ENCODE measurements around the gene TMPO. TPM values are rescaled to one million over a fixed set of nuclear protein-coding genes. Genes with fewer than 3 reads are reported as not detected.
A peak's percentile ranks its signal among the peaks of the same experiment; 100 is the strongest.
"Not testable (repeated sequence)": the region's sequence is repeated elsewhere in the genome, so short reads cannot be mapped to it uniquely, and the experiment has no call there.

TMPO gene
- total and polyA plus RNA-seq, 4 experiments from 2014 or later, result 21.7 to 160 (median 98.0) TPM

- Mint-ChIP-seq H3K4me1 (peaks cover 17 to 30% (median 24%) of the 10 kb centered on the region in 4 donors), H3K36me3 (peaks cover 0 to 6% of the 10 kb centered on the region in 2 donors), H3K27me3 (peaks cover 2 to 3% of the 10 kb centered on the region in 2 donors), H3K9me3 (peaks cover 0 to 8% (median under 1%) of the 10 kb centered on the region in 8 donors), H3K4me3 (no peak overlapping the region), H3K27ac (peak overlapping the region in 1 of 7 donors; percentile 12)
- POLR2A ChIA-PET (ENCODE audit: partially characterized antibody), result interaction anchor here (0.8 kb wide), 1 partner anchor 17 kb away, joined by 3 read pairs; no protein-coding TSS in a partner anchor
- DNase-seq, result no peak
- Histone ChIP-seq H3K4me1 (ENCODE audit: insufficient read depth, low read length) (peaks cover 30% of the 10 kb centered on the region), H3K4me3 (ENCODE audit: low read length in 2 of 2) (no peak overlapping the region), H3K27ac (ENCODE audit: low read depth, low read length) (no peak overlapping the region), H3K9me3 (ENCODE audit: control insufficient read depth in 1 of 2, low read length in 2 of 2) (no peaks in the 10 kb centered on the region), H3K27me3 (ENCODE audit: insufficient read depth, low read length) (no peaks in the 10 kb centered on the region), H3K36me3 (ENCODE audit: insufficient read depth, low read length) (no peaks in the 10 kb centered on the region)
- intact Hi-C loops (cut with micrococcal nuclease), result no loop called here
- CTCF ChIA-PET (ENCODE audit: partially characterized antibody), result interaction anchor here (18.0 kb wide), 1 partner anchor 18 kb away, joined by 326 read pairs; no protein-coding TSS in a partner anchor
Observed at GRCh38 chr12:98509063-98509462, 6.3 kb upstream of the TMPO start.

- H3K27me3 Mint-ChIP-seq; H3K9me3 Mint-ChIP-seq; H3K27ac Mint-ChIP-seq; H3K9me3 ChIP-seq (ENCODE audit: control insufficient read depth in 1 of 2, low read length in 2 of 2); H3K27ac ChIP-seq (ENCODE audit: low read depth, low read length); intact Hi-C loops (cut with micrococcal nuclease); H3K27me3 ChIP-seq (ENCODE audit: insufficient read depth, low read length); H3K4me3 ChIP-seq (ENCODE audit: low read length in 2 of 2); H3K36me3 ChIP-seq (ENCODE audit: insufficient read depth, low read length); DNase-seq; H3K4me3 Mint-ChIP-seq: not testable (repeated sequence)
- H3K4me1 Mint-ChIP-seq, result peaks cover 14 to 38% (median 18%) of the 10 kb centered on the region in 4 donors
- ChIA-PET POLR2A (ENCODE audit: partially characterized antibody) (interaction anchor here (0.7 to 0.9 kb wide), 2 partner anchors 21 to 126 kb away, joined by 3 to 4 read pairs; no protein-coding TSS in a partner anchor), CTCF (ENCODE audit: partially characterized antibody) (interaction anchor here (18.0 kb wide), 1 partner anchor 21 kb away, joined by 326 read pairs; no protein-coding TSS in a partner anchor)
- H3K36me3 Mint-ChIP-seq, result peaks cover 3 to 13% of the 10 kb centered on the region in 2 donors
- peaks cover 22% of the 10 kb centered on the region for H3K4me1 ChIP-seq (ENCODE audit: insufficient read depth, low read length)
Observed at GRCh38 chr12:98511806-98512205, 3.6 kb upstream of the TMPO start.

DNA sequence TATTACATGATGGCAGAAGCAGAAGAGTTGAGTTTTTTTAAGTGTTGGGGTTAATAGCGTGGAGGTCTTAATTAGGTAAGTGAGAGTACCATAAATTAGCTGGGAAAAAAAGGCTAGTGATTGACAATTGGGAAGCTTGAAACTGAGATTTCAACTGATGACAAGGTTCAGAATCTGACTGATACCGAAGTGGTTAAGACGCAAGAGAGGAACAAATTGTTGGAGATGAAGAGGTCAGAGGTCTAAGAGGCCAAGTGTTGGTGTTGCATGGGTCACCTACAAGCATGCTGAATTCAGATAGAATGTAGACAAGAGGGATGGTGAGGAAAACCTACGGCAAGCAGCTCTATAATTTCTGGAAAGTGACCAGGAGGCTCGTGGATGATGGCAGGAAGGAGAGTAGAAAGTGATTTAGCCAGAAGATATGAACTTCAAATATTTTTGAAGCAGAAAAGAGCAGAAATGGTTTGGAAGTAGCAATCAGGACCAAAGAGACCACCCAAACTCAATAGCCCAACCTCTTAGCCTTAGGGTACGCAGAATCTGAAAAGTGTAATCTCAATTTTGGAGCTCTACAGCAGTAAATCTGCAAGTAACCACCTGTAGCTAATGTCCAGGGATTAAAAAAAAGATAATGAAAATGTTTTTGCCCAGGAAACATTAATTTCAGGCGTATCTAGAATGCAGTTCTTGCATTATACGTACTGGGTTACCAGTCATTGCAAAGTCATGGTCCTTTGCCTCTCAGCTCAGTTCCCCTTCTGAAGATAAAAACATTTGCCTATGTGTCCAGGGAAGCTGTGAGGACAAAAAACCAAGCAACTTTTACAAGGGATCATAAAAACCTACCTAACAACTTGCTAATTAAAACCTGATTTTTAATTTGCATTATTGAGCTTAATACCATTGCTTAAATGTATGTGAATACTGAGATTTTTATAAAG is 1.7 kb upstream of the TMPO start:
- DNase-seq, result no peak
- Mint-ChIP-seq H3K36me3 (peaks cover 3 to 18% of the 10 kb centered on the region in 2 donors), H3K4me1 (peaks cover 18 to 55% (median 29%) of the 10 kb centered on the region in 4 donors), H3K4me3 (peak overlapping the region in 7 of 8 donors; percentile 77 to 99 (median 98)), H3K27me3 (peaks cover 0 to 3% of the 10 kb centered on the region in 2 donors), H3K27ac (peak overlapping the region; percentile 84 to 100 (median 99)), H3K9me3 (no peaks in the 10 kb centered on the region)
- intact Hi-C loops (cut with micrococcal nuclease), result loop anchor here (2.0 kb wide), 1 partner anchor 131 kb away; the partner anchor contains the start of genes APAF1 and IKBIP
- H3K27ac ChIP-seq (ENCODE audit: low read depth, low read length), result peak overlapping the region; percentile 94
- CTCF ChIA-PET (ENCODE audit: partially characterized antibody), result interaction anchor here (1.1 to 18.0 kb wide), 7 partner anchors 8 to 116 kb away, joined by 3 to 326 read pairs (median 6); no protein-coding TSS in a partner anchor
- H3K4me1 ChIP-seq (ENCODE audit: insufficient read depth, low read length), result peaks cover 40% of the 10 kb centered on the region
- H3K9me3 ChIP-seq (ENCODE audit: control insufficient read depth in 1 of 2, low read length in 2 of 2), result no peaks in the 10 kb centered on the region
- no peaks in the 10 kb centered on the region for H3K27me3 ChIP-seq (ENCODE audit: insufficient read depth, low read length)
- H3K36me3 ChIP-seq (ENCODE audit: insufficient read depth, low read length), result no peaks in the 10 kb centered on the region
- POLR2A ChIA-PET (ENCODE audit: partially characterized antibody), result interaction anchor here (0.7 to 7.8 kb wide), 6 partner anchors 9 to 1607 kb away, joined by 3 to 175 read pairs (median 12); partner anchors contain the start of gene SLC25A3
- H3K4me3 ChIP-seq (ENCODE audit: low read length in 2 of 2), result peak overlapping the region; percentile 70 to 98

DNA sequence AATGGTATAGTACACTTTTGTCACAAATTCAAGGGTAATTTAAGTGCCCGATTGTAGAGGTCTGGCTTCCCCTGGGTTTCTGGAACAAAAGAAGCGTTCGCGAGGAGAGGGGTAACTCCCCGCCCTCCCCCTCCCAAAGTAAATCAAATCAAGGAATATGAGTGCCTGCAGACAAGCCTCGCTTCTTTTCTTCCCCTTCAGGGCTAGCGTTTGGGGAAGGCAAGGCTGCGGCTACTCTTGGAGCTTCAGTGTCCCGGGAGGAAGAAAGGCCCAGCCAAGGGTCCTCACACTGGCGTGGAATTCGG is 456 bp upstream of the TMPO start:
- H3K4me1 Mint-ChIP-seq, result peaks cover 21 to 67% (median 38%) of the 10 kb centered on the region in 4 donors
- H3K36me3 Mint-ChIP-seq, result peaks cover 3 to 24% of the 10 kb centered on the region in 2 donors
- peak overlapping the region; percentile 95 to 99 (median 98) for H3K4me3 Mint-ChIP-seq
- Histone ChIP-seq H3K4me1 (ENCODE audit: insufficient read depth, low read length) (peaks cover 50% of the 10 kb centered on the region), H3K27ac (ENCODE audit: low read depth, low read length) (peak overlapping the region; percentile 94), H3K4me3 (ENCODE audit: low read length in 2 of 2) (peak overlapping the region; percentile 70 to 98), H3K27me3 (ENCODE audit: insufficient read depth, low read length) (no peaks in the 10 kb centered on the region), H3K36me3 (ENCODE audit: insufficient read depth, low read length) (no peaks in the 10 kb centered on the region), H3K9me3 (ENCODE audit: control insufficient read depth in 1 of 2, low read length in 2 of 2) (no peaks in the 10 kb centered on the region)
- H3K27ac Mint-ChIP-seq, result peak overlapping the region; percentile 97 to 100 (median 99)
- peaks cover 0 to 3% of the 10 kb centered on the region in 2 donors for H3K27me3 Mint-ChIP-seq
- ChIA-PET POLR2A (ENCODE audit: partially characterized antibody) (interaction anchor here (0.7 to 7.8 kb wide), 10 partner anchors 10 to 136 kb away, joined by 3 to 175 read pairs (median 8); partner anchors contain the start of genes APAF1, IKBIP and SLC25A3), CTCF (ENCODE audit: partially characterized antibody) (interaction anchor here (0.9 to 18.0 kb wide), 10 partner anchors 10 to 91 kb away, joined by 3 to 326 read pairs (median 4); partner anchors contain the start of gene SLC25A3)
- no peak for DNase-seq
- no peaks in the 10 kb centered on the region for H3K9me3 Mint-ChIP-seq
- intact Hi-C loops (cut with micrococcal nuclease), result loop anchor here (1.0 to 5.0 kb wide), 5 partner anchors 12 to 1752 kb away; partner anchors contain the start of genes APAF1, DEPDC4, IKBIP and NEDD1

GRCh38 chr12:98516111-98516873 is 902 bp downstream of the TMPO start:
- intact Hi-C loops (cut with micrococcal nuclease), result loop anchor here (1.0 to 5.0 kb wide), 6 partner anchors 17 to 1751 kb away; partner anchors contain the start of genes DEPDC4, NEDD1, SCYL2 and SLC25A3
- Histone ChIP-seq H3K9me3 (ENCODE audit: control insufficient read depth in 1 of 2, low read length in 2 of 2) (no peaks in the 10 kb centered on the region), H3K4me3 (ENCODE audit: low read length in 2 of 2) (peak overlapping the region; percentile 78 to 98), H3K36me3 (ENCODE audit: insufficient read depth, low read length) (no peaks in the 10 kb centered on the region), H3K27me3 (ENCODE audit: insufficient read depth, low read length) (no peaks in the 10 kb centered on the region), H3K27ac (ENCODE audit: low read depth, low read length) (peak overlapping the region; percentile 94), H3K4me1 (ENCODE audit: insufficient read depth, low read length) (peaks cover 64% of the 10 kb centered on the region)
- DNase-seq, result peak; percentile 83 to 93 (median 88)
- peaks cover 3 to 24% of the 10 kb centered on the region in 2 donors for H3K36me3 Mint-ChIP-seq
- H3K27me3 Mint-ChIP-seq, result peaks cover 0 to 3% of the 10 kb centered on the region in 2 donors
- ChIA-PET POLR2A (ENCODE audit: partially characterized antibody) (interaction anchor here (0.7 to 7.8 kb wide), 14 partner anchors 12 to 135 kb away, joined by 3 to 175 read pairs (median 5); partner anchors contain the start of genes APAF1, IKBIP and SLC25A3), CTCF (ENCODE audit: partially characterized antibody) (interaction anchor here (0.7 to 18.0 kb wide), 17 partner anchors 10 to 117 kb away, joined by 3 to 326 read pairs (median 3); partner anchors contain the start of gene SLC25A3)
- H3K9me3 Mint-ChIP-seq, result peaks cover 0 to 1% (median 0%) of the 10 kb centered on the region in 8 donors
- peak overlapping the region; percentile 97 to 100 (median 99) for H3K27ac Mint-ChIP-seq
- H3K4me1 Mint-ChIP-seq, result peaks cover 26 to 78% (median 47%) of the 10 kb centered on the region in 4 donors
- peak overlapping the region; percentile 96 to 100 (median 100) for H3K4me3 Mint-ChIP-seq

DNA sequence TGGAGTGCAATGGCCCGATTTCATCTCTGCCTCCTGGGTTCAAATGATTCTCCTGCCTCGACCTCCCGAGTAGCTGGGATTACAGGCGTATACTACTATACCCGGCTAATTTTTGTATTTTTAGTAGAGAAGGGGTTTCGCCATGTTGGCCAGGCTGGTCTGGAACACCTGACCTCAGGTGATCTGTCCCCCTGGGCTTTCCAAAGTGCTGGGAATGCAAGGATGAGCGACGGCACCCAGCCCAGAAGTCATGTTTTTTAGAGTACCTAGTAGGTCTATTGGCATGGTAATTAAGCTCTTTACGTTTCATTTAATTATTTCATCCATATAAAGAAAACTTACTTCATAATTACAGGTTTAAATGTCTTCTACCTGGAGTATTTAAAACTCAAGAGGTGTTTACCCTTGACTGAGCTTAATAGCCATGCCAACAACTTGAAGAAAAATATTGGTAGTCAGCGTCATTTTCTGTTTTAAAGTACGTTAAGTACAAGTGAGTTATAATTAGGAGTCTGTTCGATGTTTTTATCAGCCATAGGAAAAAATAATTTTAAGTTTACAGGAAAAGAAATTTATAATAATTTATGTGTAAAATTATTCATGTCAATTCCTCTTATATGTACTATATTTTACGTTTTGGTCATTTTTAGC is 4.0 kb downstream of the TMPO start:
- Histone ChIP-seq H3K4me1 (ENCODE audit: insufficient read depth, low read length) (peaks cover 68% of the 10 kb centered on the region), H3K27ac (ENCODE audit: low read depth, low read length) (peak overlapping the region; percentile 58), H3K36me3 (ENCODE audit: insufficient read depth, low read length) (peaks cover 7% of the 10 kb centered on the region), H3K9me3 (ENCODE audit: control insufficient read depth in 1 of 2, low read length in 2 of 2) (no peaks in the 10 kb centered on the region), H3K27me3 (ENCODE audit: insufficient read depth, low read length) (no peaks in the 10 kb centered on the region), H3K4me3 (ENCODE audit: low read length in 2 of 2) (peak overlapping the region; percentile 17 to 46)
- ChIA-PET CTCF (ENCODE audit: partially characterized antibody) (interaction anchor here (0.7 to 18.0 kb wide), 5 partner anchors 12 to 48 kb away, joined by 3 to 326 read pairs (median 9); no protein-coding TSS in a partner anchor), POLR2A (ENCODE audit: partially characterized antibody) (interaction anchor here (0.6 to 7.8 kb wide), 3 partner anchors 15 to 74 kb away, joined by 3 to 175 read pairs (median 109); partner anchors contain the start of gene SLC25A3)
- Mint-ChIP-seq H3K4me1 (peaks cover 35 to 85% (median 56%) of the 10 kb centered on the region in 4 donors), H3K36me3 (peaks cover 13 to 32% of the 10 kb centered on the region in 2 donors), H3K9me3 (peaks cover 0 to 1% (median 0%) of the 10 kb centered on the region in 8 donors), H3K27ac (peak overlapping the region; percentile 77 to 100 (median 88)), H3K4me3 (peak overlapping the region; percentile 84 to 100 (median 94)), H3K27me3 (peaks cover 0 to 3% of the 10 kb centered on the region in 2 donors)
- DNase-seq, result peak in 1 of 5 donors; percentile 17
- intact Hi-C loops (cut with micrococcal nuclease), result loop anchor here (5.0 kb wide), 3 partner anchors 73 to 1748 kb away; partner anchors contain the start of genes DEPDC4, NEDD1, SCYL2 and SLC25A3

Data from CD4-positive, alpha-beta memory T cell (primary cell).